Activated T-cell treated with anti-CD3 and anti-CD28 coated beads, Interleukin-2, amount 50 U/mL, for 24 hours (primary cell): ENCODE measurements around the gene TWIST2.

Experiments
- DNase-seq: peaks from one replicate; pipeline ENCODE4 v3.0.0-alpha.2; 2020
- H3K27ac Mint-ChIP-seq: 2 replicates; pipeline ENCODE4 v1.8.0; 2020; ENCODE audit warnings: mild to moderate bottlenecking, mixed read lengths
- H3K27me3 Mint-ChIP-seq: 2 replicates; pipeline ENCODE4 v1.8.0; 2020; ENCODE audit warnings: mixed read lengths
- H3K36me3 Mint-ChIP-seq: 2 replicates; pipeline ENCODE4 v1.8.0; 2020; ENCODE audit warnings: low read depth, mixed read lengths
- H3K4me1 Mint-ChIP-seq: 2 replicates; pipeline ENCODE4 v1.8.0; 2020; ENCODE audit warnings: low read depth, mixed read lengths
- H3K4me3 Mint-ChIP-seq: 2 replicates; pipeline ENCODE4 v1.8.0; 2020; ENCODE audit warnings: mild to moderate bottlenecking, moderate library complexity, mixed read lengths
- H3K9me3 Mint-ChIP-seq: 2 replicates; pipeline ENCODE4 v1.8.0; 2020; ENCODE audit warnings: mixed read lengths

The TWIST2 gene

GRCh38 chr2:238847841-238848690 is at the start of gene TWIST2:
Gene TWIST2, plus strand, starts transcription at chr2:238848085. Its CDS starts 131 bp downstream, at chr2:238848216.
- H3K36me3 Mint-ChIP-seq: no peaks in the 10 kb centered on the region
- DNase-seq: no peak
- peaks cover 2% of the 10 kb centered on the region for H3K4me1 Mint-ChIP-seq
- H3K27me3 Mint-ChIP-seq: peaks cover 74% of the 10 kb centered on the region
- H3K27ac Mint-ChIP-seq: no peak within 1 kb of the TSS
- H3K9me3 Mint-ChIP-seq: no peaks in the 10 kb centered on the region
- H3K4me3 Mint-ChIP-seq: no peak within 1 kb of the TSS

DNA sequence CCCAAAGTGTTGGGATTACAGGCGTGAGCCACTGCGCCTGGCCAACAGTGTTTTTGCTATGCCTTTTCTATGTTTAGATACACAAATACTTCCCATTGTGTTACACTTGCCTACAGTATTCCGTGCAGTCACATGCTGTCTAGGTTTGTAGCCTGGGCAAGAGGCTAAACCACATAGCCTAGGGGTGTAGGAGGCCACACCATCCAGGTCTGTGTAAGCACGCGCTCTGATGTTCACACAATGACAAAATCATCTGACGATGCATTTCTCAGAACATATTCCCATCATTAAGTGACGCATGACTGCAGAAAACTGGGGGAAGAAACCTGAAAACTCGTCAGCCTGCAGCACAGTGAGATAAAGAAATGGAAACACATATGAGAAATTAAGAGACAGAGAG is 46.1 kb upstream of the TWIST2 start:
- no peak overlapping the region for H3K27ac Mint-ChIP-seq
- H3K27me3 Mint-ChIP-seq: peaks cover 41% of the 10 kb centered on the region
- H3K36me3 Mint-ChIP-seq: no peaks in the 10 kb centered on the region
- no peak overlapping the region for H3K4me3 Mint-ChIP-seq
- no peak for DNase-seq
- H3K9me3 Mint-ChIP-seq: no peaks in the 10 kb centered on the region
- no peaks in the 10 kb centered on the region for H3K4me1 Mint-ChIP-seq

- no peak overlapping the region for H3K27ac Mint-ChIP-seq
- peaks cover 31% of the 10 kb centered on the region for H3K27me3 Mint-ChIP-seq
- no peaks in the 10 kb centered on the region for H3K36me3 Mint-ChIP-seq
- no peak overlapping the region for H3K4me3 Mint-ChIP-seq
- H3K4me1 Mint-ChIP-seq: no peaks in the 10 kb centered on the region
- DNase-seq: no peak
- no peaks in the 10 kb centered on the region for H3K9me3 Mint-ChIP-seq
Measured at GRCh38 chr2:238802957-238803356, 44.9 kb upstream of the TWIST2 start.

- Mint-ChIP-seq H3K4me3 (no peak overlapping the region), H3K27me3 (peaks cover 28% of the 10 kb centered on the region), H3K4me1 (no peaks in the 10 kb centered on the region), H3K27ac (no peak overlapping the region), H3K9me3 (peaks cover 3% of the 10 kb centered on the region), H3K36me3 (no peaks in the 10 kb centered on the region)
- no peak for DNase-seq
Measured at GRCh38 chr2:238803996-238804870, 43.7 kb upstream of the TWIST2 start.

DNA sequence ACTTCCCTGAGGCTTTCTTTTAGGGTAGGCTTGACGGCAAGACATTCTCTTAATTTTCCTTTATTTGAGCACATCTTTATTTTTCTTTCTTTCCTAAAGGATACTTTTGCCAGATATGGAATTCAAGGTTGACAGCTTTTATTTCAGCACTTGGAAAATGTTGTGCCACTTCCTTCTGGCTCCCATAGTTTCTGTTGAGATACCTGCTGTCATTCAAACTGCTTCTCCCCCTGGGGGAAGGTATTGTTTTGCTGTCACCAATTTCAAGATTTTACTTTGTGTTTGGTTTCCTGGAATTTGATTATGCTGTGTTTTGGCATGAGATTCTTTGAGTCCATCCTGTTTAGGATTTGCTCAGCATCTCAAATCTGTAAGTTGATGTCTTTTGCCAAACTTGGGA is 39.1 kb upstream of the TWIST2 start:
- no peak for DNase-seq
- H3K36me3 Mint-ChIP-seq: no peaks in the 10 kb centered on the region
- H3K4me3 Mint-ChIP-seq: no peak overlapping the region
- H3K27ac Mint-ChIP-seq: no peak overlapping the region
- H3K27me3 Mint-ChIP-seq: peaks cover 8% of the 10 kb centered on the region
- peaks cover 3% of the 10 kb centered on the region for H3K9me3 Mint-ChIP-seq
- H3K4me1 Mint-ChIP-seq: no peaks in the 10 kb centered on the region

- H3K27ac Mint-ChIP-seq: no peak overlapping the region
- H3K27me3 Mint-ChIP-seq: peaks cover 17% of the 10 kb centered on the region
- H3K9me3 Mint-ChIP-seq: peaks cover 3% of the 10 kb centered on the region
- DNase-seq: no peak
- no peak overlapping the region for H3K4me3 Mint-ChIP-seq
- no peaks in the 10 kb centered on the region for H3K36me3 Mint-ChIP-seq
- H3K4me1 Mint-ChIP-seq: no peaks in the 10 kb centered on the region
Measured at GRCh38 chr2:238810321-238810720, 37.6 kb upstream of the TWIST2 start.

DNA sequence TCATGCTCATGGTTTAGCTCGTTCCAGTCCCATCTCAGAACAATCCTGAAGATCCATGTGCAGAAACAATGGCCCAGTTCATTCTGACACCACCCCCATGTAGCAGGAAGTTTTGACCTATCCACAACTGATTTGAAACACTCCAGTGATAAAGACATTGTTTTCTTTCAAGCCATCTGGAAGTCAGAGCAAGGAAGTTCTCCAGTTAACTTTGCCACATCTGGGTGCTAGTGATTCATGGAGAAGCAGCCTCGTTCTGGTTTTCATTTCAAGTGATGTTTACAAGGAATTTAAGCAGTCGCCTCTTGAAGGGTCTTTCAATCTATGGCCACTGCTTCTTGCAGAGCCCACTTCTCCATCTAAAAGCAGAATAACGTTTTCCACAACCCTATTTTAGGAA is 36.6 kb upstream of the TWIST2 start:
- H3K36me3 Mint-ChIP-seq: no peaks in the 10 kb centered on the region
- H3K4me1 Mint-ChIP-seq: no peaks in the 10 kb centered on the region
- peaks cover 26% of the 10 kb centered on the region for H3K27me3 Mint-ChIP-seq
- no peak for DNase-seq
- peaks cover 3% of the 10 kb centered on the region for H3K9me3 Mint-ChIP-seq
- no peak overlapping the region for H3K4me3 Mint-ChIP-seq
- H3K27ac Mint-ChIP-seq: no peak overlapping the region

DNA sequence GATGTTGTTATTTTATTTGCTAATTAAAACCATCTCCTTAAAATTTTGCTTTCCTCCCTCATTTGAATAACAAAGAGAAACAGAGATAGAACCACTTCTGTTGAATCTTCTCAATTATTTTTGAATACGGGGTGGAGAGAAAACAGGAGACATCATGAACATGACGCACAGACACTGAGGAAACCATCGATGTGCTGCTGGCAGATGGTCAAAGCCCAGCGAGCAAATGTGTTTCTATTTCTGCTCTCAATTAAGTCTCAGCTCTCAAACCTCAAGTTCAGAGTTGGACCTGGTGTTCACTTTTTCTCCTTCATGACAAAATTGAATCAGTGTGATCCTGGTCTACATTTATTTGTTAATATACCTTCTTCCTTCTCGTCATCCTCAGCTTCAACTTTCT is 36.1 kb upstream of the TWIST2 start:
- Mint-ChIP-seq H3K4me1 (no peaks in the 10 kb centered on the region), H3K4me3 (no peak overlapping the region)

GRCh38 chr2:238813109-238813508 is 34.8 kb upstream of the TWIST2 start:
- H3K36me3 Mint-ChIP-seq: no peaks in the 10 kb centered on the region
- no peak for DNase-seq
- peaks cover 3% of the 10 kb centered on the region for H3K9me3 Mint-ChIP-seq
- no peaks in the 10 kb centered on the region for H3K4me1 Mint-ChIP-seq
- peaks cover 44% of the 10 kb centered on the region for H3K27me3 Mint-ChIP-seq
- H3K4me3 Mint-ChIP-seq: no peak overlapping the region
- no peak overlapping the region for H3K27ac Mint-ChIP-seq

More for the DNA sequence above, 36.1 kb upstream of the TWIST2 start:
- DNase-seq: no peak
- peaks cover 3% of the 10 kb centered on the region for H3K9me3 Mint-ChIP-seq
- no peaks in the 10 kb centered on the region for H3K36me3 Mint-ChIP-seq
- no peak overlapping the region for H3K27ac Mint-ChIP-seq
- peaks cover 31% of the 10 kb centered on the region for H3K27me3 Mint-ChIP-seq

GRCh38 chr2:238814815-238815214 is 33.1 kb upstream of the TWIST2 start:
- H3K36me3 Mint-ChIP-seq: no peaks in the 10 kb centered on the region
- no peaks in the 10 kb centered on the region for H3K9me3 Mint-ChIP-seq
- H3K27ac Mint-ChIP-seq: no peak overlapping the region
- peaks cover 61% of the 10 kb centered on the region for H3K27me3 Mint-ChIP-seq
- DNase-seq: no peak
- no peak overlapping the region for H3K4me3 Mint-ChIP-seq
- no peaks in the 10 kb centered on the region for H3K4me1 Mint-ChIP-seq

- no peak for DNase-seq
- Mint-ChIP-seq H3K36me3 (no peaks in the 10 kb centered on the region), H3K27ac (no peak overlapping the region), H3K9me3 (peaks cover 3% of the 10 kb centered on the region), H3K27me3 (peaks cover 74% of the 10 kb centered on the region), H3K4me3 (no peak overlapping the region), H3K4me1 (no peaks in the 10 kb centered on the region)
Measured at GRCh38 chr2:238816291-238816690, 31.6 kb upstream of the TWIST2 start.

- peaks cover 3% of the 10 kb centered on the region for H3K9me3 Mint-ChIP-seq
- H3K27ac Mint-ChIP-seq: no peak overlapping the region
- no peak overlapping the region for H3K4me3 Mint-ChIP-seq
- no peak for DNase-seq
- H3K4me1 Mint-ChIP-seq: no peaks in the 10 kb centered on the region
- no peaks in the 10 kb centered on the region for H3K36me3 Mint-ChIP-seq
- peaks cover 83% of the 10 kb centered on the region for H3K27me3 Mint-ChIP-seq
Measured at GRCh38 chr2:238817382-238817781, 30.5 kb upstream of the TWIST2 start.

- peaks cover 88% of the 10 kb centered on the region for H3K27me3 Mint-ChIP-seq
- peaks cover 3% of the 10 kb centered on the region for H3K9me3 Mint-ChIP-seq
- no peak overlapping the region for H3K4me3 Mint-ChIP-seq
- no peaks in the 10 kb centered on the region for H3K4me1 Mint-ChIP-seq
- H3K36me3 Mint-ChIP-seq: no peaks in the 10 kb centered on the region
- no peak for DNase-seq
- H3K27ac Mint-ChIP-seq: no peak overlapping the region
Measured at GRCh38 chr2:238817891-238818290, 30.0 kb upstream of the TWIST2 start.

DNA sequence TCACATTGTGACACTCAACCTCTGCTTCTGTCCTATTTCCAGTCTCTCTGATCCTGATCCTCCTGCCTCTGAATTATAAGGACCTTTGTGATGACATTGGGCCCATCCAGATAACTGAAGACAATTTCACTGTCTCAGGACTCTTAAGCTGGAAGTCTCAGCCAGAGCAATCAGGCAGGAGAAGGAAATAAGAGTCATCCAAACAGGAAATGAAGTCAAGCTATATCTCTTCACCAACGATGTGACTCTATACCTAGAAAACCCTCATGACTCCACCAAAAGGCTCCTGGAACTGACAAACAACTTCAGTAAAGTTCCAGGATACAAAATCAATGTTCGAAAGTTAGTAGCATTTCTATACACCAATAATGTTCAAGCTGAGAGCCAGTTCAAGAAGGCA is 29.3 kb upstream of the TWIST2 start:
- DNase-seq: no peak
- Mint-ChIP-seq H3K27ac (no peak overlapping the region), H3K27me3 (peaks cover 89% of the 10 kb centered on the region), H3K36me3 (no peaks in the 10 kb centered on the region), H3K4me1 (no peaks in the 10 kb centered on the region), H3K9me3 (peaks cover 3% of the 10 kb centered on the region), H3K4me3 (no peak overlapping the region)

- DNase-seq: no peak
- H3K9me3 Mint-ChIP-seq: peaks cover 7% of the 10 kb centered on the region
- H3K36me3 Mint-ChIP-seq: no peaks in the 10 kb centered on the region
- H3K4me3 Mint-ChIP-seq: no peak overlapping the region
- H3K27ac Mint-ChIP-seq: no peak overlapping the region
- H3K4me1 Mint-ChIP-seq: no peaks in the 10 kb centered on the region
- peaks cover 88% of the 10 kb centered on the region for H3K27me3 Mint-ChIP-seq
Measured at GRCh38 chr2:238820197-238820596, 27.7 kb upstream of the TWIST2 start.
